PC-3 (cell line): ENCODE data around the gene ANKRD60. TPM values are rescaled to one million over a fixed set of nuclear protein-coding genes. Genes with fewer than 3 reads are reported as not detected.

Experiments used
- ATAC-seq: fragments of 200-7000 bp; cut with Tn5 transposase; 2 replicates; pipeline ENCODE4 v1.9.1; 2020; ENCODE audit warnings: mild to moderate bottlenecking, moderate library complexity
- BruUV-seq: library from RNA; stranded (reverse); fragments of 400-500 nt; replicated peaks from 2 replicates; lab custom pipeline; 2021; lab: Mats Ljungman, UMichigan
- CTCF ChIA-PET: fragments of 300-600 bp; sonication (Branson Sonifier 250); formaldehyde crosslinking; loops from one replicate; lab custom pipeline; 2022; ENCODE audit warnings: antibody characterized with exemption; lab: Charles Lee
- POLR2A ChIA-PET: fragments of 300-600 bp; sonication (Branson Sonifier 250); formaldehyde crosslinking; loops from one replicate; lab custom pipeline; 2022; ENCODE audit warnings: antibody characterized with exemption; ENCODE audit not compliant: unreplicated experiment; lab: Charles Lee
- DNase-seq: peaks from one replicate; pipeline ENCODE4 v3.0.0-alpha.2; 2015
- H2AFZ ChIP-seq: fragments of 300-600 bp; sonication (generic); 2 replicates; pipeline ENCODE4 v1.6.0; 2016; ENCODE audit warnings: antibody characterized with exemption, low read length
- H3F3A ChIP-seq: fragments of 300-600 bp; sonication (generic); one replicate; pipeline ENCODE4 v1.6.0; 2017; ENCODE audit warnings: antibody characterized with exemption, low read length, control low read depth, mild to moderate bottlenecking; ENCODE audit not compliant: unreplicated experiment
- H3K27ac ChIP-seq: fragments of 300-600 bp; sonication (generic); 2 replicates; pipeline ENCODE4 v1.5.1; 2016; ENCODE audit warnings: mild to moderate bottlenecking, low read length
- H3K27me3 ChIP-seq: fragments of 300-600 bp; sonication (generic); 2 replicates; pipeline ENCODE4 v1.6.1; 2016; ENCODE audit warnings: low read length, mixed read lengths
- H3K36me3 ChIP-seq: fragments of 300-600 bp; sonication (generic); 2 replicates; pipeline ENCODE4 v1.6.1; 2016; ENCODE audit warnings: low read depth, mixed run types, low read length, mixed read lengths
- H3K4me1 ChIP-seq: fragments of 300-600 bp; sonication (generic); 2 replicates; pipeline ENCODE4 v1.5.1; 2016; ENCODE audit warnings: low read length; ENCODE audit not compliant: insufficient read depth
- H3K4me2 ChIP-seq: fragments of 300-600 bp; sonication (generic); 2 replicates; pipeline ENCODE4 v1.6.0; 2016; ENCODE audit warnings: low read length
- H3K4me3 ChIP-seq: fragments of 300-600 bp; sonication (generic); 2 replicates; pipeline ENCODE4 v1.5.1; 2016; ENCODE audit warnings: mild to moderate bottlenecking, low read length, mixed read lengths
- H3K79me2 ChIP-seq: fragments of 300-600 bp; sonication (generic); 2 replicates; pipeline ENCODE4 v1.6.1; 2017; ENCODE audit warnings: low read length, mixed read lengths
- H3K9ac ChIP-seq: fragments of 300-600 bp; sonication (generic); 2 replicates; pipeline ENCODE4 v1.6.0; 2016; ENCODE audit warnings: mild to moderate bottlenecking, low read length
- H3K9me2 ChIP-seq: fragments of 300-600 bp; sonication (generic); replicated peaks from 2 replicates; pipeline ENCODE4 v1.6.1; 2016; ENCODE audit warnings: mixed run types, low read length, mixed read lengths
- H3K9me3 ChIP-seq: fragments of 300-600 bp; sonication (generic); 2 replicates; pipeline ENCODE4 v1.6.1; 2016; ENCODE audit warnings: low read length, mixed read lengths
- H4K20me1 ChIP-seq: fragments of 300-600 bp; sonication (generic); 2 replicates; pipeline ENCODE4 v1.6.1; 2016; ENCODE audit warnings: low read length, mixed read lengths
- CTCF ChIP-seq: fragments of 300-600 bp; sonication (generic); conservative IDR thresholded peaks from 2 replicates; pipeline ENCODE4 v1.5.1; 2017; ENCODE audit warnings: antibody characterized with exemption, low read depth, mild to moderate bottlenecking, low read length
- EZH2 ChIP-seq: fragments of 300-600 bp; sonication (generic); IDR thresholded peaks from one replicate; pipeline ENCODE4 v1.6.1; 2017; ENCODE audit warnings: antibody characterized with exemption, mild to moderate bottlenecking, low read length; ENCODE audit not compliant: unreplicated experiment
- EZH2phosphoT487 ChIP-seq: fragments of 300-600 bp; sonication (generic); IDR thresholded peaks from 2 replicates; pipeline ENCODE4 v1.6.1; 2018; ENCODE audit warnings: mild to moderate bottlenecking, antibody characterized with exemption, low read length, borderline replicate concordance
- intact Hi-C: fragments of 100-400 bp; cut with micrococcal nuclease; formaldehyde crosslinking; loops from 2 replicates; pipeline ENCODE4 v1.9.0; 2023
- total RNA-seq: library from RNA; depleted of rRNA; stranded (reverse); fragments of >200 nt; gene quantifications from 2 replicates; pipeline ENCODE4 v1.2.3, GENCODE V29; 2014

The ANKRD60 gene
- total RNA-seq, 1 experiment from 2014 or later, result not detected

- Histone ChIP-seq H3K9me2 (no peaks in the 10 kb centered on the region), H3K27ac (no peak overlapping the region), H3K79me2 (no peaks in the 10 kb centered on the region), H3K4me1 (peaks cover 14% of the 10 kb centered on the region), H3K9me3 (no peaks in the 10 kb centered on the region), H3F3A (no peaks in the 10 kb centered on the region), H3K9ac (no peak overlapping the region), H2AFZ (no peak overlapping the region), H3K27me3 (no peaks in the 10 kb centered on the region), H3K4me2 (no peak overlapping the region), H4K20me1 (no peaks in the 10 kb centered on the region), H3K4me3 (no peak overlapping the region), H3K36me3 (0 out of 2 replicates have a peak, but pooled peaks cover 2% of the 10 kb centered on the region)
- intact Hi-C loops, result no loop called here
- TF ChIP-seq CTCF (no peak), EZH2 (no peak), EZH2phosphoT487 (no peak)
- DNase-seq (no peak), ATAC-seq (no peak)
- ChIA-PET POLR2A (no interaction called here), CTCF (interaction anchor here (0.6 kb wide), 1 partner anchor 12 kb away, joined by 3 read pairs; no protein-coding TSS in a partner anchor)
- BruUV-seq, result no TSS peak
Observed at GRCh38 chr20:58229198-58229798, 845 bp upstream of the ANKRD60 start.

GRCh38 chr20:58228103-58228483 is 360 bp downstream of the ANKRD60 start:
- Histone ChIP-seq H3K9me2 (no peaks in the 10 kb centered on the region), H2AFZ (no peak overlapping the region), H3K27ac (no peak overlapping the region), H3K9ac (no peak overlapping the region), H3K27me3 (no peaks in the 10 kb centered on the region), H4K20me1 (no peaks in the 10 kb centered on the region), H3K4me2 (no peak overlapping the region), H3K4me3 (no peak overlapping the region), H3K9me3 (no peaks in the 10 kb centered on the region), H3K79me2 (no peaks in the 10 kb centered on the region), H3K36me3 (0 out of 2 replicates have a peak, but pooled peaks cover 2% of the 10 kb centered on the region), H3K4me1 (peaks cover 26% of the 10 kb centered on the region), H3F3A (no peaks in the 10 kb centered on the region)
- TF ChIP-seq CTCF (no peak), EZH2phosphoT487 (no peak), EZH2 (no peak)
- BruUV-seq, result no TSS peak
- intact Hi-C loops, result no loop called here
- ChIA-PET POLR2A (no interaction called here), CTCF (no interaction called here)
- DNase-seq, result no peak
- ATAC-seq, result no peak

GRCh38 chr20:58227391-58228102 is 906 bp downstream of the ANKRD60 start:
- Histone ChIP-seq H3K4me2 (no peak overlapping the region), H3F3A (no peaks in the 10 kb centered on the region), H3K4me3 (no peak overlapping the region), H3K4me1 (peaks cover 30% of the 10 kb centered on the region), H3K36me3 (0 out of 2 replicates have a peak, but pooled peaks cover 2% of the 10 kb centered on the region), H3K9me2 (no peaks in the 10 kb centered on the region), H3K27me3 (no peaks in the 10 kb centered on the region), H3K9ac (no peak overlapping the region), H3K79me2 (no peaks in the 10 kb centered on the region), H2AFZ (no peak overlapping the region), H3K9me3 (no peaks in the 10 kb centered on the region), H4K20me1 (no peaks in the 10 kb centered on the region), H3K27ac (no peak overlapping the region)
- CTCF ChIA-PET, result no interaction called here
- POLR2A ChIA-PET, result no interaction called here
- no peak for TF ChIP-seq EZH2phosphoT487
- TF ChIP-seq CTCF, result no peak
- no peak for TF ChIP-seq EZH2
- no TSS peak for BruUV-seq
- ATAC-seq (no peak), DNase-seq (no peak)
- intact Hi-C loops, result no loop called here
